ENCODE data around the gene AGGF1.

Gene AGGF1

DNA sequence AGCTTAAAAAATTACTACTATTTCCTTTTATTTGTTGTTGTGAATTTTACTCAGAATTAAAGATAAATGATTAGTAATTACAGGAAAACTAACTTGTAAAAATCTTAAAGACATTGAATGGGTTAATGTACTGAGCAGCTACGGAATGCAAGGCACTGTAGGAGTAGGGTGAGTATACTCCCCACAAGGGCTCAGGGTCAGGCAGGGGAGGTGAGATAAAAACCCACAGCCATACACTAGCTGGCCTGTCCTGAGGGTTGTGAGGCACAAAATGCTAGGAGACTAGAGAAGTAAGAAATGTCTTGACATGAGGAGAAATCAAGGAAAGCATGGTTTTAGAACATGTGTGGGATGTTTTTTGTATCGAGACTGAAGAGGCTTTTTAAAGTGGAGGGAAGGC lies 43.5 kb downstream of the AGGF1 start:
- Histone ChIP-seq H3K36me3 (ENCODE audit: insufficient read depth, low read length) (peaks cover 9% of the 10 kb centered on the region; the same call in 1 of the 2 replicates), H3K79me2 (ENCODE audit: insufficient read depth, low read length) (no peaks in the 10 kb centered on the region), H3K4me1 (ENCODE audit: insufficient read depth, low read length, severe bottlenecking) (peaks cover 12% of the 10 kb centered on the region), H3K27me3 (ENCODE audit: insufficient read depth, low read length) (no peaks in the 10 kb centered on the region), H3K27ac (ENCODE audit: low read depth, low read length, poor library complexity, severe bottlenecking) (no peak overlapping the region), H3K9me2 (ENCODE audit: low read depth, low read length) (no peaks in the 10 kb centered on the region), H3F3A (ENCODE audit: insufficient read depth, low read length) (no peaks in the 10 kb centered on the region), H2AFZ (ENCODE audit: low read length) (no peak overlapping the region), H3K4me3 (ENCODE audit: low read depth, low read length, poor library complexity, severe bottlenecking) (no peak overlapping the region), H3K9me3 (ENCODE audit: low read length) (no peaks in the 10 kb centered on the region), H4K20me1 (ENCODE audit: insufficient read depth, low read length) (no peaks in the 10 kb centered on the region), H3K9ac (ENCODE audit: low read length) (no peak overlapping the region), H3K4me2 (ENCODE audit: low read length) (no peak overlapping the region)
- no peak for TF ChIP-seq CTCF (IDR thresholded peaks at IDR 0.05; ENCODE audit: low read length)
- TF ChIP-seq EZH2 (IDR thresholded peaks at IDR 0.05; ENCODE audit: borderline replicate concordance, low read length): no peak

DNA sequence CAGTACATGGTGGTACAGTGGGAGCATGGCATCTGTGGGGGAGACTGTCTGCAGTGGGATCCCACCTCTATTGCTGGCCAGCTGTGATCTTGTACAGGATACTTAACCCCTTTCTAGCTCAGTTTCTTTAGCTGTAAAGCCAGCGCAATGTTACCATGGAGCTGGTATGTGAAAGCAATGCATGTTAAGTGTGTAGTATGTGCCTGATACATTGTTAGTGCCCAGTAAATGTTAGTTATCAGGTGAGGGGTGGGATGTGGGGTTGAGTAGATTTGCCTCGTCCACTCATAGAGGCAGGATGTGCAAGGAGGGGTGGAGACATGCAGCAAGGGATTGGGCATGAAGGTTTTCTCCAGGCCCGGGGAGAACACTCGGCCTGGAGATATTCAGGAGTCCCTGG lies 44.5 kb downstream of the AGGF1 start:
- Histone ChIP-seq H3K4me1 (ENCODE audit: insufficient read depth, low read length, severe bottlenecking) (peaks cover 12% of the 10 kb centered on the region), H3K9ac (ENCODE audit: low read length) (no peak overlapping the region), H3K27ac (ENCODE audit: low read depth, low read length, poor library complexity, severe bottlenecking) (no peak overlapping the region), H3K27me3 (ENCODE audit: insufficient read depth, low read length) (no peaks in the 10 kb centered on the region), H3K9me2 (ENCODE audit: low read depth, low read length) (no peaks in the 10 kb centered on the region), H3K4me2 (ENCODE audit: low read length) (no peak overlapping the region), H3F3A (ENCODE audit: insufficient read depth, low read length) (no peaks in the 10 kb centered on the region), H2AFZ (ENCODE audit: low read length) (no peak overlapping the region), H4K20me1 (ENCODE audit: insufficient read depth, low read length) (no peaks in the 10 kb centered on the region), H3K36me3 (ENCODE audit: insufficient read depth, low read length) (peaks cover 9% of the 10 kb centered on the region; the same call in 1 of the 2 replicates), H3K79me2 (ENCODE audit: insufficient read depth, low read length) (no peaks in the 10 kb centered on the region), H3K4me3 (ENCODE audit: low read depth, low read length, poor library complexity, severe bottlenecking) (no peak overlapping the region), H3K9me3 (ENCODE audit: low read length) (no peaks in the 10 kb centered on the region)
- TF ChIP-seq EZH2 (IDR thresholded peaks at IDR 0.05; ENCODE audit: borderline replicate concordance, low read length) (no peak), CTCF (IDR thresholded peaks at IDR 0.05; ENCODE audit: low read length) (no peak)

- peak overlapping the region; percentile 67 for H3K4me2 ChIP-seq (ENCODE audit: low read length)
- no peaks in the 10 kb centered on the region for H3K9me2 ChIP-seq (ENCODE audit: low read depth, low read length)
- H3K79me2 ChIP-seq (ENCODE audit: insufficient read depth, low read length): no peaks in the 10 kb centered on the region
- peak overlapping the region; percentile 54 for H3K4me3 ChIP-seq (ENCODE audit: low read depth, low read length, poor library complexity, severe bottlenecking)
- H2AFZ ChIP-seq (ENCODE audit: low read length): no peak overlapping the region
- H3F3A ChIP-seq (ENCODE audit: insufficient read depth, low read length): no peaks in the 10 kb centered on the region
- H3K9me3 ChIP-seq (ENCODE audit: low read length): no peaks in the 10 kb centered on the region
- no peaks in the 10 kb centered on the region; the same call in 1 of the 2 replicates for H3K36me3 ChIP-seq (ENCODE audit: insufficient read depth, low read length)
- no peak overlapping the region for H3K27ac ChIP-seq (ENCODE audit: low read depth, low read length, poor library complexity, severe bottlenecking)
- H3K4me1 ChIP-seq (ENCODE audit: insufficient read depth, low read length, severe bottlenecking): peaks cover 12% of the 10 kb centered on the region
- no peaks in the 10 kb centered on the region for H3K27me3 ChIP-seq (ENCODE audit: insufficient read depth, low read length)
- TF ChIP-seq CTCF (IDR thresholded peaks at IDR 0.05; ENCODE audit: low read length) (peak; percentile 81), EZH2 (IDR thresholded peaks at IDR 0.05; ENCODE audit: borderline replicate concordance, low read length) (no peak)
- H3K9ac ChIP-seq (ENCODE audit: low read length): peak overlapping the region; percentile 48; the same call in 1 of the 2 replicates
- H4K20me1 ChIP-seq (ENCODE audit: insufficient read depth, low read length): no peaks in the 10 kb centered on the region
These were observed 47.0 kb downstream of the AGGF1 start for GRCh38 chr5:77076961-77077828.

Data from OCI-LY1 (cell line).